Muscle layer of colon (tissue), 2 donors: ENCODE data around the gene CSF1R.

Experiments used
- H3K27ac ChIP-seq: one replicate; pipeline ENCODE4 v1.7.0; 2013; ENCODE audit warnings: low read depth, mild to moderate bottlenecking, low read length, moderate library complexity
- H3K27me3 ChIP-seq, 2 donors: one replicate each; pipeline ENCODE4 v1.7.0; 2013; ENCODE audit warnings: low read length in 2 of 2, mild to moderate bottlenecking in 2 of 2; ENCODE audit not compliant: insufficient read depth in 2 of 2, control insufficient read depth in 1 of 2
- H3K36me3 ChIP-seq: one replicate; pipeline ENCODE4 v1.7.0; 2013; ENCODE audit warnings: mild to moderate bottlenecking, low read length; ENCODE audit not compliant: insufficient read depth
- H3K4me1 ChIP-seq: one replicate; pipeline ENCODE4 v1.7.0; 2013; ENCODE audit warnings: mild to moderate bottlenecking, low read length; ENCODE audit not compliant: insufficient read depth
- H3K4me3 ChIP-seq, 2 donors: one replicate each; pipeline ENCODE4 v1.7.0; 2013; ENCODE audit warnings: low read length in 2 of 2, low read depth in 1 of 2, mild to moderate bottlenecking in 1 of 2, moderate library complexity in 1 of 2
- H3K9ac ChIP-seq: one replicate; pipeline ENCODE4 v1.7.0; 2013; ENCODE audit warnings: low read length
- H3K9me3 ChIP-seq: one replicate; pipeline ENCODE4 v1.7.0; 2013; ENCODE audit warnings: mild to moderate bottlenecking, low read length
- donor health status: abdominal sarcoma.
- donor health status: Adenocarcinoma of cecum.

Gene CSF1R

DNA sequence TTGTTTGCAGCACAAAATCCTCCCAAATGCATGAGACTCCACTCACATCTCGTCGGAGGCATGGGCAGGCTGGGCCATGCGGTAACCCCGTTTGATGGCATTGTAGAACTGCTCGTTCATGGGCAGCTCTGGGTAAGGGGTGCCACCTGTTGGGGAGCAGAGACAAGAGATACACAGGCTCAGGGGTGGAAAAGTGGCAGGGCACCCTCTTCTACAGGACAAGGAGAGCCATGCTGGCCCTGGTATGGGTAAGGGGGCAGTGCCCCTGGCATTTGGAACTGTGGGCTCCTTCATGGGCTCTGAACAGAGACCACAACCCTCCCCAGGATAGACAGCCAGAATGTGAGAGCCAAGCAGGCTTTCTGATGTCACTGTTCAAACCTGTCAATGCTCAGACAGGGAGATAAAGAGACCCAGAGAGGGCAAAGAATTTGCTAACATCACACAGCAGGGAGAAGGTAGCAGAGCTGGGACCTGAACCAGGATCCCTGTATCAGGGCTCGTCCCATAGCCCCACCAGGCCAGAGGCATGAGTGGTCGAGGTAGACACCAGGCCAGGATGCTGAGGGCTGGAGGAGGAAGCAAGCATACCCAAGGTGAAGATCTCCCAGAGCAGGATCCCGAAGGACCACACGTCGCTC, 33.2 kb upstream of the CSF1R start:
- peaks cover 19% of the 10 kb centered on the region for H3K36me3 ChIP-seq
- H3K9ac ChIP-seq, result no peak overlapping the region
- no peak overlapping the region for H3K4me3 ChIP-seq
- no peaks in the 10 kb centered on the region for H3K27me3 ChIP-seq
- no peaks in the 10 kb centered on the region for H3K9me3 ChIP-seq
- H3K27ac ChIP-seq, result no peak overlapping the region
- no peaks in the 10 kb centered on the region for H3K4me1 ChIP-seq

DNA sequence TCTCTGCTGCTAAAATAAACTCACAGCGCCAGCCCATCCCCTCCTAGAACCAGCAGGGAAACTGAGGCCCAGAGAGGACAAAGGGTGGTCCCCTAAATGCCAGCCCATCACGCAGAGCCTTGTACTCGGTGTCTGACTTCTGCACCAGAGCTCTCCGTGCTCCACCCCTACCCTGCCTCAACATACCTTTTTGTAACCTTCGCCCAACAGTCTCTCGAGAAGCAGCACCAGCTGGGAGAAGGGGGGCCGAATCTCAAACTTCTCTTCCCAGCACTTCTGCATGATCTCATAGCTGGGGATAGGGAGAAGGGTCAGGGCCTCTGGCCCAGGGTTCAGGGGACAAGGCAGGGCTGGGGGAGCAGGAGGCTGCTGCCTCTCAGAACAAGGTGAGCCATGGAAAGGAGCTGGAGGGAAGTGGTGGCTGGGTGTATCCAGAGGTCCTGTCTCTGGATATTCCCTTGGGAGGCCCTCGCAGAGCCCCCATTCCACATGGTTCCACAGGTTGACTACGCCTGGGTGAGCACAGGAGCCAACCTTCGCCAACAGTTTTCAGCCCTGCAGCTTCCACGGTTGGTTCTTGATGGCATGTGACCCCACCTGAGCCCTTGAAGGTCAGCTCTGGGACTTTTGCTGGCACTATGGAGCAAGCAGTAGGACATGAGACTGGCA, 32.3 kb upstream of the CSF1R start:
- Histone ChIP-seq H3K9ac (no peak overlapping the region), H3K27ac (no peak overlapping the region), H3K27me3 (no peaks in the 10 kb centered on the region), H3K9me3 (no peaks in the 10 kb centered on the region), H3K4me3 (no peak overlapping the region), H3K36me3 (peaks cover 19% of the 10 kb centered on the region), H3K4me1 (no peaks in the 10 kb centered on the region)

DNA sequence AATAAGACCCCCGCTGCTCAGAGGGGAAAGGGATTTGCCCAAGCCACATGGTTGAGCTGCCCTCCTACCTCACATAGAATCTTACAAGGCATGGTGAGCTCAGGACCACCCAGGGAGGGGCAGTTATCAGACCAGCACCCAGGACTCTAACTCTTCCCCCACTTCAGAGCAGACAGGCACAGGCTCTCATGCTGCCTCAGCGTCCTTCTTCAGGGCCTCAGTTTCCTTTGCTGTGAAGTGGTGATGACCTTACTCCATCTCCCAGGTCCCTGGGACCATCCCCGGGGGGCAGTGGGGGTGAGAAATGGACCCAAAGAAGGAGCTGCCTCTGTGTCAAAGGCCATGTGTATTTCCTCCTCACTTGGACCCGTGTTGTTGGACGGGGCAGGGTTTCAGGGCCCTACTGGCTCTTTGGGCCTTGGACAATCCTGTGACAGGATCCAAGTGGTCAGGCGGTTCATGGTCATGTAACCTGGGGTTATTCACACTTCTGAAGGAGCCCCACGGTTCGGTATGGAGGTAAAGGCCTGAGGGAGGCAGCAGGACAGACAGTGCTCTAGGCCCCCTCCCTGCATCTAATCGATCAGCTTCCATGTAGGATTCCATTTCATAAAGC, 31.7 kb upstream of the CSF1R start:
- Histone ChIP-seq H3K4me1 (peaks cover 5% of the 10 kb centered on the region), H3K9ac (no peak overlapping the region), H3K9me3 (no peaks in the 10 kb centered on the region), H3K36me3 (peaks cover 19% of the 10 kb centered on the region), H3K4me3 (no peak overlapping the region), H3K27ac (no peak overlapping the region), H3K27me3 (no peaks in the 10 kb centered on the region)

DNA sequence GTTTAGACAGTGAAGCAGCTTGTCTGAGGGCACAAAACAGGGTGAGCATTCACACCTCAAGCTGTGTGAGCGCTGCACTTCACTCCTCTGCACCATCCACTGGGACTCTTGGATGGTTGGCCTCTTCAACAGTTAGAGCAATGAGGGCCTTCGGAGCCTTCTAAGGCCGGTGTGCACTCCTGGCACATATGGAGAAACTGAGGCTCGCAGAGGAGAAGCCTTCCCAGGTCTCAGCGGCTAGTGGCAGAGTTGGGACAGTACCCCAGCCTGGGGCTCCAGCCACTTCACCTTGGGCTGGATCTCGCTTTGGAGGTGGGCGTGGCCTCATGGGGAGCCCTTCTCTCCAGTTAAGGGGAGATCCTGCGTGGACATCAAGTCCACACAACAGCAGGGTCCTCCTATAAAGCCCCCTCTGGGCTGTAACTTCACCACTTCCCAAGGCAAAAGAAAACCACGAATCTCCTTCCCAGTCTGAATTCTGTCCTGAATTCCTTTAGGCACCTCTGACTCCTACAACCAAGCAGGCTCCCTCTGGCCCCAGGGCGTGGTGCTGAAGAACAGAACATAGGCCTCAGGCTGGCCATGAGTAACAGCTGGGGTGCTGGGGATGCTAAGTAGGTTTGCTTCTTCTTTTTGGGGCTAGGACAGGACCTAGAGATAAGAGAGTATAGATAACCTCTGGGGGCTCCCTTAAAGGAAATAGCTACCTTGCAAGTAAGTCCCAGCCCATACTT, 30.5 kb upstream of the CSF1R start:
- H3K9ac ChIP-seq, result no peak overlapping the region
- H3K9me3 ChIP-seq, result no peaks in the 10 kb centered on the region
- H3K27ac ChIP-seq, result no peak overlapping the region
- H3K36me3 ChIP-seq, result peaks cover 11% of the 10 kb centered on the region
- peaks cover 10% of the 10 kb centered on the region for H3K4me1 ChIP-seq
- no peak overlapping the region for H3K4me3 ChIP-seq
- H3K27me3 ChIP-seq, result no peaks in the 10 kb centered on the region

DNA sequence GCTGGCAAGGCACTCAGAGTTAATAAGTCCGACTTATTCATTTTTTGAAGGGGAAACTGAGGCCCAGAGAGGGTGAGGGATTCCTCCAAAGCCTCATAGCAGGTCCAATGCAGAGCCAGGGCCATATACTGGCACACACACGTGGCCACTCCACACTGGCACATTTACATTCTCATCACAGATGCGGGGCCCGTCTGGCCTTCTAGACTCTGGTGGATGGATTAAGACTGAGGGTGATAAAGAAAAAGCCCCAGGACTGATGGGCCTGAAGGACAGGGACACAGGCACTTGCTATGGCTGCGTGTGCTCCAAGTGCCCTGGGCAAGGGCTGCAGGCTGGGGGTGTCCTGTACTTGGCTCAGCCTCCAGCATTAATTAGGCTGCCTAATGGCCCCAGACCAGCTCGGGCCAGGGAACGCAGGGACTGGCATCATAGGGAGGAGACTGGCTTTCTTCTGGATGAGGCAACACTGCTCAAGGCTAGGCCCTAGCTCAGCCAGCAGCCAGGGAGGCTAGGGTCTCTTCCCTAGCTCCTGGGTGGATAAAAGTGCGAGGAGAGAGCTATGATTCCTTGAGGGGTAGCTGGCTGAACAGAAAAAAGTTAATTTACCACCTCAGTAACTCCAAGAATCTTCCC, 28.5 kb upstream of the CSF1R start:
- Histone ChIP-seq H3K9me3 (no peaks in the 10 kb centered on the region), H3K4me1 (peaks cover 10% of the 10 kb centered on the region), H3K36me3 (no peaks in the 10 kb centered on the region), H3K4me3 (no peak overlapping the region), H3K27ac (no peak overlapping the region), H3K27me3 (no peaks in the 10 kb centered on the region), H3K9ac (no peak overlapping the region)

DNA sequence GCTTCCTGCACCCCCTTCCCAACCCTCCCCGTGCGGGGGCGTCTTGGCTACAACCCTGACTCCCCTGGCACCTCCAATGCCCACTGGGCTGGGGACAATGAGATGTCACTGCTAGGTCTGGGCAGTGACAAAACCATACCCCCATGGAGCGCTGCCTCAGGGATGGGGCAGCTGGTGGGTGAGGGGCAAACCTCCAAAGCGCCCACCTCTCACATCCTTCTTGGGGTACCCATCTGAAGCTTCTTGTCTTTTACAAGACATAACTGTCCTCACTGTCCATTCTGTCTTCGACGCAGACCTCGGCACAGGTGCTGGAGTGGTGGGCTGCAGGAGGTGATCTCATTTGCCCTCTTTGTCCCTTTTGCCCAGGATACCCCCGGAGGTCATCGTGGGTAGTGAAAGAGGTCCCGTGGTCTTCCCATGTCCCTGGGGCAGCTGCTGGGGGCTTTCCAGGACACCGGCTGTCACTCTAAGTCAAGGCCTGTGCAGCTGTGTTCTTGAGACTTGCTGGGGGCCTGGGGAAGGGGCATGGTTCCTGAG, 27.8 kb upstream of the CSF1R start:
- Histone ChIP-seq H3K9me3 (no peaks in the 10 kb centered on the region), H3K4me3 (no peak overlapping the region), H3K27ac (no peak overlapping the region), H3K4me1 (peaks cover 10% of the 10 kb centered on the region), H3K9ac (no peak overlapping the region), H3K36me3 (no peaks in the 10 kb centered on the region), H3K27me3 (no peaks in the 10 kb centered on the region)

DNA sequence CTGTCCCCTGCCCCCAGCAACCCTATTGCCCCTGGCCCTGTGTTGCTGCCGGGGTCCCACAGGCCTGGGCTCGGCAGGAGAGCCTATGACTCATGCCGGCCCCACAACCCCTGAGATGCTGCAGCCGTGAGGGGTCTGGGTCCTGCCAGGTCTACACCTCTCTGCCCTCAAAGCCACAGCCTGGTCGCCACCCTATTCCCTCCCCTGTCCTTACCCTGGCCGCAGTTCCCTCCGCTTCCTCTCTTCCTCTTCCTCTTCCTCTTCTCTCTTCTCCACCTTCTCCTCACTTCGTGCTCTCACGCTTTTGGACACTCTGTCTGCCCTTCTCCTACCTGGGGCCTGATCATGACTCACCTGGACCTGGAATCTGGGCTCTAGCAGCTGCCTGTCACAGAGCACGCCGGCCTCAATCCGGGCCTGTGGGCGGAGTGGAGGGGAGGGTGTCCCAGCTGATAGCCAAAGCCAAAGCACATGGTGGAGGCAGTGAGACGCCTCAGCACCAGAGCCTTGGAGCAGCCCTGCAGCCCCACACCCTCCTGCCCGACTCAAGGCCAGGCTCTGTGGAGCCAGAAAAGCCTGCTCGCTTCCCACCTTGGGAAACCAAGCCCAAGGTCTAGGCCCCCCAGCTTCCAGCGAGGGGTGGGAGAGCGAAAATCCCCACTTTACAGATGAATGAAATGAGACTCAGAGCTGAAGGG, 26.8 kb upstream of the CSF1R start:
- peaks cover 10% of the 10 kb centered on the region for H3K4me1 ChIP-seq
- H3K27me3 ChIP-seq, result no peaks in the 10 kb centered on the region
- no peak overlapping the region for H3K4me3 ChIP-seq
- no peaks in the 10 kb centered on the region for H3K36me3 ChIP-seq
- no peak overlapping the region for H3K27ac ChIP-seq
- H3K9ac ChIP-seq, result no peak overlapping the region
- H3K9me3 ChIP-seq, result no peaks in the 10 kb centered on the region

DNA sequence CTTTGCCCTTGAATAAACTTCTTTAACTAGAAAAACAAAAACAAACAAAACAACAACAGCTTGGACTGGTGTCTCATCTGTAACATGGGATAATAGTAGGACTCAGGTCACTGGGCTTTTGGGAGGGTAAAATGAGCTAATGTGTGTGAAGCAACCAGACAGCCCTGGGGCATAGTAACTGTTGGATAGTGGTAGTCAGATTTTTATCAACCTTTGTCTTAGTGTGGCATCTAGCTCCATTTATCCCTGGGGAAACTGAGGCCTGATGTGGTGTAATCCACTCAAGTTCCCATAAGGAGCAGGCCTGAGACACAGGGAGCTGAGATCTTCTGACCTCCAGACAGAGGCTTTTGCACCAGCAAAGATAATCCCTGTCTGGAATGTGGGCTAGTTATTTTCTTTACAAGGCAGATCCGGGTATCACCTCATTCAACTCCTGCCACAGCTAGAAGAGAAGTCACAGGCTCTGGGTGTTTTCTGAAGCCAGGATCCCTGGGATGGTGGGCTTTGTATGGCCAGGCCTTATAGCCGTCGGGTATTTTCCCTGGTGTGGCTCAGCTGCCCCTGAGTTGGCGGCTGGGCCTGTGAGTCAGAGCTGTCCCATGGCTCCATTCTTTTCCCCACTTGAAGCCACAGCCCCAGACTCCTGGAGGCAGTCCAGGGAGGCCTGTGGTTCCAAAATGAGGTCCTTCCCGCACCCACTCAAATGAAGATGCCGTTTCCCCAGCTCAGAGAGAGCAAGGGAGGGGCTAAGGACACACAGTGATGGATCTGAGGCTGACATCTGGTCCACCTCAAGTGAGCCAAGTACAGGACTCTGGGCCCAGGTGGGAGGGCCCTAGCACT, 26.1 kb upstream of the CSF1R start:
- Histone ChIP-seq H3K4me3 (no peak overlapping the region), H3K9ac (no peak overlapping the region), H3K36me3 (no peaks in the 10 kb centered on the region), H3K4me1 (peaks cover 10% of the 10 kb centered on the region), H3K9me3 (no peaks in the 10 kb centered on the region), H3K27me3 (no peaks in the 10 kb centered on the region), H3K27ac (no peak overlapping the region)

DNA sequence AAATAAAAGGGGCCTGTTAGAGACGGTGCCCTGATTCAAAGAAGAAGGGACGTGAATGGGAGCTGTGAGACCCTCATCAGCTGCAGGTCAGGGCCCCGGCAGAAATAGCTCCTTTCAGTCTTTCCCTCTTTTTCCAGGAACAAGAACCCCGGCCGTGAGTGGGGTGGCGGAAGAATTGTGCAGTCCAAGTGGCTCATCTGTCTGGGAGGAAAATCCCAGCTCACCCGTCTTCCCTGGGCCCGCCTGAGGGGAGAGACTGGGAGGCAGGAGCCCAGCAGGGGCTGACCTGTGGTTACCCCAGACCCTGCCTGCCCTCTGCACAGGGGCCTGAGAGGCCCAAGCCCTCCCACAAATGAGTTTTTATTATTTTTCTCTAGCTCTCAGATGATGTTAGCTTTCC, 24.8 kb upstream of the CSF1R start:
- Histone ChIP-seq H3K36me3 (no peaks in the 10 kb centered on the region), H3K4me3 (no peak overlapping the region), H3K4me1 (peaks cover 10% of the 10 kb centered on the region), H3K9me3 (no peaks in the 10 kb centered on the region), H3K27me3 (no peaks in the 10 kb centered on the region), H3K27ac (no peak overlapping the region), H3K9ac (no peak overlapping the region)

DNA sequence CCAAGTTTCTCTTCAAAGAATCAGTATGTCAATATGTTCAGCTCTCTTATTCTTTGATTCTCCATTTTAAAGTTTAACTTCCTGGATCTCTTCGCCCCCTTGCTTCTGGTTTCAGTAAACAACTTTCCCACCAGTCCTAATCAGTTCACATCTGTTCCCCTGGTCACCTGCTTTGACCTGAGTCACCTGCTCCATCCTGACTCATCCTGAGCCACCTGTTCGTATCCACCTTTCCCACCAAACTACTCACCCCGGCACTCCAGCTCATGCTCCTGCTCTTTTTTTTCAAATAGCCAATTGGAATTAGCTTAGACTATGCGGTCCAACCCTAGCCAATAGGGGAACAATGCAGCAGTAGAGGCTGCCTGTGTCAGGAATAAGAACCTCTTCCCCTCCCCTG, 23.6 kb upstream of the CSF1R start:
- Histone ChIP-seq H3K4me3 (no peak overlapping the region), H3K36me3 (no peaks in the 10 kb centered on the region), H3K4me1 (peaks cover 10% of the 10 kb centered on the region), H3K27ac (no peak overlapping the region), H3K27me3 (no peaks in the 10 kb centered on the region), H3K9me3 (no peaks in the 10 kb centered on the region), H3K9ac (no peak overlapping the region)
